ENCODE data around the gene PANK1.

DNA sequence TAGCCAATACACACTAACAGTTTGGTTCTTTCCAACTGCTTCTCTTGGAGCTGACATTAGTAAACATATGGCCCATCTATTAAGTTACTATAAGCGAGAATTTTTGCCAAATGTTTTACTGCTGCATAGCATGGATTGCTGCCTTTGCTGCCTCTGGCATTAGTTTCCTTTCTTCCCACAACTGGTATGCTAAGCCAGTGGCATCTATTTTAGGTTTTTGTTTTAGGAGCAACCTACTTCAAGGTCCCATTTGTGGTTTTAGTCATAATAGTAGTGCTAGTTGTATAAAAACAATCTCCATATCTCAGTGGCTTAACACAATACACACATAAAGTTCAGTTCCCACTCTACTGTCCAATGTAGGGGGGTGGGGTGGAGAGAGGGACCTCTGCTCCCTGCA, 25.9 kb upstream of the PANK1 start:
- TF ChIP-seq, protein P1, sequence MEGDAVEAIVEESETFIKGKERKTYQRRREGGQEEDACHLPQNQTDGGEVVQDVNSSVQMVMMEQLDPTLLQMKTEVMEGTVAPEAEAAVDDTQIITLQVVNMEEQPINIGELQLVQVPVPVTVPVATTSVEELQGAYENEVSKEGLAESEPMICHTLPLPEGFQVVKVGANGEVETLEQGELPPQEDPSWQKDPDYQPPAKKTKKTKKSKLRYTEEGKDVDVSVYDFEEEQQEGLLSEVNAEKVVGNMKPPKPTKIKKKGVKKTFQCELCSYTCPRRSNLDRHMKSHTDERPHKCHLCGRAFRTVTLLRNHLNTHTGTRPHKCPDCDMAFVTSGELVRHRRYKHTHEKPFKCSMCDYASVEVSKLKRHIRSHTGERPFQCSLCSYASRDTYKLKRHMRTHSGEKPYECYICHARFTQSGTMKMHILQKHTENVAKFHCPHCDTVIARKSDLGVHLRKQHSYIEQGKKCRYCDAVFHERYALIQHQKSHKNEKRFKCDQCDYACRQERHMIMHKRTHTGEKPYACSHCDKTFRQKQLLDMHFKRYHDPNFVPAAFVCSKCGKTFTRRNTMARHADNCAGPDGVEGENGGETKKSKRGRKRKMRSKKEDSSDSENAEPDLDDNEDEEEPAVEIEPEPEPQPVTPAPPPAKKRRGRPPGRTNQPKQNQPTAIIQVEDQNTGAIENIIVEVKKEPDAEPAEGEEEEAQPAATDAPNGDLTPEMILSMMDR (IDR thresholded peaks at IDR 0.05; ENCODE audit: insufficient read depth, low read length, poor library complexity, severe bottlenecking) = no peak
- no peak for TF ChIP-seq EZH2phosphoT487 (conservative IDR thresholded peaks at IDR 0.05; ENCODE audit: low read length)

All from SU-DHL-6 (cell line).